GM12878 (cell line): ENCODE data around the gene SURF4. TPM values are rescaled to one million over a fixed set of nuclear protein-coding genes. Genes with fewer than 3 reads are reported as not detected.

Source experiments
- ATAC-seq: fragments of 200-7000 bp; cut with Tn5 transposase; 3 replicates; pipeline ENCODE4 v1.9.1; 2020; ENCODE audit warnings: mild to moderate bottlenecking, moderate library complexity
- BruUV-seq: library from RNA; stranded (reverse); fragments of 400-500 nt; replicated peaks from 2 replicates; lab custom pipeline; 2021; lab: Mats Ljungman, UMichigan
- CTCF ChIA-PET: fragments of 300-600 bp; sonication (Branson Sonifier 250); formaldehyde crosslinking; extraction: SDS; loops from one replicate; lab custom pipeline; 2021; ENCODE audit warnings: inconsistent platforms; lab: Yijun Ruan, JAX
- POLR2A ChIA-PET: fragments of 350-600 bp; formaldehyde crosslinking; extraction: SDS; loops from one replicate; lab custom pipeline; 2021; ENCODE audit warnings: inconsistent platforms; lab: Charles Lee
- RAD21 ChIA-PET: fragments of 300-600 bp; sonication (Branson Sonifier 250); formaldehyde crosslinking; loops from one replicate; lab custom pipeline; 2023; ENCODE audit warnings: antibody characterized with exemption; ENCODE audit not compliant: unreplicated experiment; lab: Charles Lee
- SMC1A ChIA-PET: fragments of 300-600 bp; sonication (Branson Sonifier 250); formaldehyde crosslinking; loops from one replicate; lab custom pipeline; 2023; ENCODE audit not compliant: unreplicated experiment, uncharacterized antibody; lab: Charles Lee
- DNase-seq: peaks from one replicate; pipeline ENCODE4 v3.0.0-alpha.2; 2011; ENCODE audit warnings: low read depth, low spot score
- FAIRE-seq: peaks from 3 replicates; lab custom pipeline; 2011; peaks lifted over from hg19 to GRCh38; lab: Jason Lieb, UNC
- H2AFZ ChIP-seq: 2 replicates; pipeline ENCODE4 v1.6.0; 2011; ENCODE audit warnings: low read depth, low read length, control low read depth; ENCODE audit not compliant: control insufficient read depth
- H3K27ac ChIP-seq: 2 replicates; pipeline ENCODE4 v1.5.1; 2011; ENCODE audit warnings: control low read depth; ENCODE audit not compliant: control insufficient read depth, insufficient read depth
- H3K27me3 ChIP-seq, 2 experiments: replicated peaks in 1 of 2; 2 replicates each; pipeline versions ENCODE4 v1.6.0 to v1.6.1; 2011; ENCODE audit warnings: low read length in 1 of 2; ENCODE audit not compliant: control insufficient read depth in 2 of 2, insufficient read depth in 2 of 2
- H3K36me3 ChIP-seq, 2 experiments: 2 replicates each; pipeline ENCODE4 v1.5.1; 2011; ENCODE audit warnings: low read length in 1 of 2; ENCODE audit not compliant: control insufficient read depth in 2 of 2, insufficient read depth in 2 of 2
- H3K4me1 ChIP-seq: 2 replicates; pipeline ENCODE4 v1.6.1; 2011; ENCODE audit warnings: mild to moderate bottlenecking, low read length, moderate library complexity, mixed read lengths; ENCODE audit not compliant: control insufficient read depth, insufficient read depth
- H3K4me2 ChIP-seq: 2 replicates; pipeline ENCODE4 v1.6.0; 2011; ENCODE audit warnings: control low read depth; ENCODE audit not compliant: control insufficient read depth, insufficient read depth
- H3K4me3 ChIP-seq: fragments of 200-600 bp; sonication (generic); 2 replicates; pipeline ENCODE4 v1.5.1; 2016
- H3K79me2 ChIP-seq: 2 replicates; pipeline ENCODE4 v1.6.0; 2011; ENCODE audit warnings: low read length; ENCODE audit not compliant: control insufficient read depth, insufficient read depth
- H3K9ac ChIP-seq: 2 replicates; pipeline ENCODE4 v1.8.0; 2011; ENCODE audit warnings: low read length, control low read depth, mixed read lengths; ENCODE audit not compliant: control insufficient read depth, insufficient read depth
- H3K9me3 ChIP-seq: replicated peaks from 3 replicates; pipeline ENCODE4 v1.5.1; 2011; ENCODE audit warnings: mild to moderate bottlenecking, low read length; ENCODE audit not compliant: control insufficient read depth, insufficient read depth
- H4K20me1 ChIP-seq: 2 replicates; pipeline ENCODE4 v1.6.0; 2011; ENCODE audit not compliant: control insufficient read depth, insufficient read depth
- CBFB ChIP-seq: IDR thresholded peaks from 2 replicates; pipeline ENCODE4 v1.6.1; 2016; ENCODE audit warnings: antibody characterized with exemption, low read depth
- FOXM1 ChIP-seq: IDR thresholded peaks from 2 replicates; pipeline ENCODE4 v1.6.1; 2012; ENCODE audit warnings: low read depth, mild to moderate bottlenecking, inconsistent platforms, low read length, moderate library complexity
- GATAD2B ChIP-seq: fragments of 450-650 bp; conservative IDR thresholded peaks from 2 replicates; pipeline ENCODE4 v1.6.1; 2017; ENCODE audit warnings: low read depth, mild to moderate bottlenecking, moderate library complexity
- IRF4 ChIP-seq: IDR thresholded peaks from 2 replicates; pipeline ENCODE4 v1.6.1; 2011; ENCODE audit warnings: low read depth, low read length
- KAT2A ChIP-seq: conservative IDR thresholded peaks from 2 replicates; pipeline ENCODE4 v1.6.1; 2011; ENCODE audit warnings: low read depth, low read length; ENCODE audit not compliant: control insufficient read depth
- NFIC ChIP-seq: IDR thresholded peaks from 2 replicates; pipeline ENCODE4 v1.6.1; 2012; ENCODE audit warnings: low read depth, mild to moderate bottlenecking, inconsistent platforms, low read length, moderate library complexity
- NFYA ChIP-seq: IDR thresholded peaks from 2 replicates; pipeline ENCODE4 v1.6.1; 2011; ENCODE audit warnings: low read depth, mild to moderate bottlenecking, low read length, improper control_type of control experiment, borderline replicate concordance
- NR2C2 ChIP-seq: IDR thresholded peaks from 2 replicates; pipeline ENCODE4 v1.6.1; 2011; ENCODE audit warnings: borderline replicate concordance, low read depth; ENCODE audit not compliant: control insufficient read depth, insufficient read length
- NR2F1 ChIP-seq: fragments of 450-650 bp; conservative IDR thresholded peaks from 2 replicates; pipeline ENCODE4 v1.6.1; 2017; ENCODE audit warnings: mild to moderate bottlenecking
- NRF1 ChIP-seq: conservative IDR thresholded peaks from 2 replicates; pipeline ENCODE4 v1.6.1; 2011; ENCODE audit warnings: mild to moderate bottlenecking, low read depth, low read length, improper control_type of control experiment
- PML ChIP-seq: IDR thresholded peaks from 2 replicates; pipeline ENCODE4 v1.6.1; 2012; ENCODE audit warnings: low read length, inconsistent platforms
- POLR2AphosphoS2 ChIP-seq: IDR thresholded peaks from 2 replicates; pipeline ENCODE4 v1.6.1; 2011; ENCODE audit warnings: low read depth, mild to moderate bottlenecking, low read length, improper control_type of control experiment, moderate library complexity
- TBL1XR1 ChIP-seq: IDR thresholded peaks from 2 replicates; pipeline ENCODE4 v1.6.1; 2012; ENCODE audit warnings: low read depth, low read length, improper control_type of control experiment
- ZZZ3 ChIP-seq: IDR thresholded peaks from 2 replicates; pipeline ENCODE4 v1.6.1; 2011; ENCODE audit warnings: low read depth; ENCODE audit not compliant: control insufficient read depth, insufficient read length
- WGBS: methylation state at CpG from one replicate; pipeline ENCODE4 v1.1.6; 2016; ENCODE audit warnings: low lambda C conversion rate; ENCODE audit not compliant: insufficient replicate concordance, insufficient coverage; ENCODE audit errors: missing lambda C conversion rate; 5-methylcytosine and 5-hydroxymethylcytosine counted together
- in situ Hi-C: fragments of 300-500 bp; cut with MboI; formaldehyde crosslinking; loops from 9 replicates; pipeline ENCODE4 v1.14.3; 2018; ENCODE audit warnings: mixed read lengths
- intact Hi-C: fragments of 100-400 bp; cut with micrococcal nuclease; formaldehyde crosslinking; loops from one replicate; pipeline ENCODE4 v1.14.2; 2022; ENCODE audit not compliant: unreplicated experiment
- polyA plus RNA-seq, 11 experiments: library from polyadenylated mRNA; depleted of rRNA in 4 of 11; unstranded in 6 of 11; stranded (reverse) in 5 of 11; fragments of >200 nt; fragmentation: Nextera tagmentation in 4 of 11; fragmentation: Illumina TruSeq in 1 of 11; extraction: Ambion mirVana in 4 of 11; extraction: Trizol in 1 of 11; gene quantifications; 1 replicate in 1 of 11; 2 replicates in 10 of 11; pipeline versions ENCODE4 v1.2.1 to v1.2.3, GENCODE V29; 2011 to 2016; ENCODE audit warnings: inconsistent platforms in 2 of 11, missing spikeins in 2 of 11, low read depth in 1 of 11
- total RNA-seq, 4 experiments: library from RNA; depleted of rRNA in 3 of 4; stranded (reverse); fragments of >200 nt in 3 of 4; fragmentation: Illumina TruSeq in 1 of 4; extraction: Trizol in 1 of 4; gene quantifications; 2 replicates each; pipeline versions ENCODE4 v1.2.1 to v1.2.3, GENCODE V29; 2013 to 2021
- TF ChIP-seq, protein P1 (sequence below): fragments of 450-650 bp; IDR thresholded peaks from 2 replicates; pipeline ENCODE4 v1.6.1; 2016; ENCODE audit warnings: mild to moderate bottlenecking
- TF ChIP-seq, protein P2 (sequence below): IDR thresholded peaks from 2 replicates; pipeline ENCODE4 v1.6.1; 2011; ENCODE audit warnings: borderline replicate concordance, low read depth, mild to moderate bottlenecking, moderate library complexity, mixed read lengths, low read length; ENCODE audit not compliant: insufficient read depth; ENCODE audit errors: extremely low read length

The SURF4 gene
- total and polyA plus RNA-seq, 10 of the 15 experiments (the other 5 are each of a cell fraction or from before 2014, with no cell fraction given): 6.4 to 134 (median 78.7) TPM

DNA sequence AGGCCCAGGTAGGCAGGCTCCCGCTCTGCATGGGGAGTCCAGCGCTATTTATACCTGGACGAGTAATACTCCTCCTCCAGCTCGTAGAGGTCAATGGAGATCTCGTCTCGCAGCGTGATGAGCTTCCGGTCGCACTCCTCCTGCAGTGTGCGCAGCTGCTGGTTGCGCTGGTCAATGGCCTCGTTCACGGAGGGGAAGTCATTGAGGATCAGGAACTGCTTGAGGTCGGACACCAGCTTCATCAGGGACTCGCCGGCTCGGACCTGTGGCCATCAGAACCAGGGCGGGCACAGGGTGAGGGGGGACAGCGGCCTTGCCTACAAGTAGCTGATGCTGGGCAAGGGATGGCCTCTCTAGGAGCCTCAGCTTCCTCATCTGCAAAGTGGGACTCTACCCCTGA lies 31.8 kb downstream of the SURF4 start:
- Histone ChIP-seq H3K4me1 (peaks cover 21% of the 10 kb centered on the region), H3K9me3 (no peaks in the 10 kb centered on the region), H3K79me2 (peaks cover 30% of the 10 kb centered on the region), H3K4me2 (no peak overlapping the region), H3K27me3 (no peaks in the 10 kb centered on the region), H3K27ac (no peak overlapping the region), H4K20me1 (no peaks in the 10 kb centered on the region), H3K9ac (no peak overlapping the region), H3K36me3 (peaks cover 14 to 23% of the 10 kb centered on the region in 2 experiments), H2AFZ (no peak overlapping the region), H3K4me3 (no peak overlapping the region)
- FAIRE-seq (no peak), DNase-seq (no peak), ATAC-seq (no peak)
- ChIA-PET CTCF (interaction anchor here (0.5 to 0.9 kb wide), 3 partner anchors 11 to 314 kb away, joined by 3 read pairs; no protein-coding TSS in a partner anchor), POLR2A (no interaction called here), RAD21 (no interaction called here), SMC1A (no interaction called here)
- WGBS: 97% methylated on average over 19 of the region's 19 CpGs
- BruUV-seq: no TSS peak
- no peak for TF ChIP-seq IRF4
- no peak for TF ChIP-seq GATAD2B
- TF ChIP-seq KAT2A: no peak
- no peak for TF ChIP-seq NR2C2
- TF ChIP-seq NFYA: no peak
- no peak for TF ChIP-seq NR2F1
- no peak for TF ChIP-seq NRF1
- no peak for TF ChIP-seq NFIC
- no peak for TF ChIP-seq FOXM1
- no peak for TF ChIP-seq CBFB
- TF ChIP-seq ZZZ3: no peak
- TF ChIP-seq TBL1XR1: no peak
- TF ChIP-seq, protein P1, sequence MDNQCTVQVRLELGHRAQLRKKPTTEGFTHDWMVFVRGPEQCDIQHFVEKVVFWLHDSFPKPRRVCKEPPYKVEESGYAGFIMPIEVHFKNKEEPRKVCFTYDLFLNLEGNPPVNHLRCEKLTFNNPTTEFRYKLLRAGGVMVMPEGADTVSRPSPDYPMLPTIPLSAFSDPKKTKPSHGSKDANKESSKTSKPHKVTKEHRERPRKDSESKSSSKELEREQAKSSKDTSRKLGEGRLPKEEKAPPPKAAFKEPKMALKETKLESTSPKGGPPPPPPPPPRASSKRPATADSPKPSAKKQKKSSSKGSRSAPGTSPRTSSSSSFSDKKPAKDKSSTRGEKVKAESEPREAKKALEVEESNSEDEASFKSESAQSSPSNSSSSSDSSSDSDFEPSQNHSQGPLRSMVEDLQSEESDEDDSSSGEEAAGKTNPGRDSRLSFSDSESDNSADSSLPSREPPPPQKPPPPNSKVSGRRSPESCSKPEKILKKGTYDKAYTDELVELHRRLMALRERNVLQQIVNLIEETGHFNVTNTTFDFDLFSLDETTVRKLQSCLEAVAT: no peak
- no peak for TF ChIP-seq PML
- TF ChIP-seq, protein P2, sequence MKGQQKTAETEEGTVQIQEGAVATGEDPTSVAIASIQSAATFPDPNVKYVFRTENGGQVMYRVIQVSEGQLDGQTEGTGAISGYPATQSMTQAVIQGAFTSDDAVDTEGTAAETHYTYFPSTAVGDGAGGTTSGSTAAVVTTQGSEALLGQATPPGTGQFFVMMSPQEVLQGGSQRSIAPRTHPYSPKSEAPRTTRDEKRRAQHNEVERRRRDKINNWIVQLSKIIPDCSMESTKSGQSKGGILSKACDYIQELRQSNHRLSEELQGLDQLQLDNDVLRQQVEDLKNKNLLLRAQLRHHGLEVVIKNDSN: no peak
- no peak for TF ChIP-seq POLR2AphosphoS2
- intact Hi-C loops: no loop called here
- in situ Hi-C loops: no loop called here
